ENCODE measurements around the gene PTPN7.
A peak's percentile ranks its signal among the peaks of the same experiment; 100 is the strongest.

PTPN7 gene

DNA sequence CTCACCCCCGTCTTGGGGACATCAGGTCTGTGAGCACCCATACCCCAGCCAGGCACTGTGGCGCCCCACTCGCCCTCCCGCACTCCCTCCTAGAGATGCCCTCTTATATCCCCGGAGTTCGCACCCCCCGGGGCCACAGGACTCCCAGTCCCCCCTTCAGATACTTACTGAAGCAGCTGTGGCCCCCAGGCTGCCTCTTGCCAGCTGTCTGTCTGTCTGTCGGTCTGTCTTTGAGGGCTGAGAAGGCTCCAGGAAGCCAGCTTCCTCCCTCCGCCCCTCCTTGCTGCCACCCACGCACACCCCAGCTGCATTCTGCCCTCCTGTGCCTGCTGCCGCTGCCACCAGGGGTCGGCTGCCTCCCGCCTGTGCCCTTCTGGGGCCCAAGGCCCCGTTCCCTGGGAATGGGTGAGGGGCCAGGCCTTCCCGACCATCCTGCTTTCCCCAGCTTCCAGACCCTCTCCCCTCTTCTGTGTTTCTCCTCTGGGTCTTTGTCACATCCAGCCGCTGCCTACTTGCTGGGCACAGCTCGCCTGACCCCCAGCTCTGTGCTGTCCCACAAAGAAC is at the start of gene PTPN7:
TSS of gene PTPN7 (minus strand) at position 226 of the 564 bp plus-strand sequence. CDS start 1,200 bp downstream, outside the sequence.
- TF ChIP-seq YY1 (IDR thresholded peaks at IDR 0.05; ENCODE audit: insufficient read depth, insufficient read length) (no peak), ZNF274 (IDR thresholded peaks at IDR 0.05; ENCODE audit: low read depth, low read length) (no peak), SUZ12 (IDR thresholded peaks at IDR 0.05; ENCODE audit: extremely low read depth, insufficient read depth, insufficient read length) (no peak)
- H3K9me3 ChIP-seq (ENCODE audit: insufficient read depth, low read length): no peaks in the 10 kb centered on the region
- H3K4me3 ChIP-seq (ENCODE audit: insufficient read length, low read depth): no peak within 1 kb of the TSS
- H3K9ac ChIP-seq (ENCODE audit: insufficient read length, low read depth): peak within 1 kb of the TSS; percentile 45
- no peaks in the 10 kb centered on the region for H3K27me3 ChIP-seq (ENCODE audit: insufficient read depth, insufficient read length)
- no peak for DNase-seq (ENCODE audit: low read depth, low spot score)
- no peaks in the 10 kb centered on the region for H3K36me3 ChIP-seq (ENCODE audit: insufficient read depth, insufficient read length, low read length)
- H3K4me1 ChIP-seq (ENCODE audit: insufficient read depth, insufficient read length): peaks cover 61% of the 10 kb centered on the region

DNA sequence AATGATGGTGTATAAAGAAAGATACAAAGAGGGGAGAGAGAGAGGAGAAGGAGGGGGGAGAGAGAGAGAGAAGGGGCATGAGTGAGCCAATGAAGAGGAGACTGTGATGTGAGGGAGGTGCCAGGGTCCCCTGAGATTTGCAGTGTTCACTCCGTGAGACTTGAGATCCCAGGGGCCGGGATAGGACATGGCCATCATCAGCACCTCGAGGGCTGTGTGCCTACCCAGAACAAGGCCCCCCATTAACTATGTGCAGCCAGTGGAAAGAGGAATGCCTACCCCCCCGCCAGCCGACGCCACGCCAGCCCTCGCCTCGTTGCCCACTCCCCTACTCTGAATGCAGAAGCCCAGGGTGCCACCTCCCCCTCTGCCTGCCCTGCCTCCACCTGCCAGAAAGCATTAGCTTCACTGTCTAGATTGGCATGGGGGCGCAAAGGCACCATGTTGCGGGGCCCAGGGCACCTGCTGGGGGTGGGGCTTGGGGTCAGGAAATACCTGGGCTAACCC is 48.0 kb upstream of the PTPN7 start:
- no peak for TF ChIP-seq ZNF274 (IDR thresholded peaks at IDR 0.05; ENCODE audit: low read depth, low read length)
- no peak for TF ChIP-seq YY1 (IDR thresholded peaks at IDR 0.05; ENCODE audit: insufficient read depth, insufficient read length)
- TF ChIP-seq SUZ12 (IDR thresholded peaks at IDR 0.05; ENCODE audit: extremely low read depth, insufficient read depth, insufficient read length): no peak
- no peaks in the 10 kb centered on the region for H3K27me3 ChIP-seq (ENCODE audit: insufficient read depth, insufficient read length)
- no peak overlapping the region for H3K4me3 ChIP-seq (ENCODE audit: insufficient read length, low read depth)
- DNase-seq (ENCODE audit: low read depth, low spot score): no peak
- no peaks in the 10 kb centered on the region for H3K9me3 ChIP-seq (ENCODE audit: insufficient read depth, low read length)
- no peaks in the 10 kb centered on the region for H3K4me1 ChIP-seq (ENCODE audit: insufficient read depth, insufficient read length)
- no peak overlapping the region for H3K9ac ChIP-seq (ENCODE audit: insufficient read length, low read depth)
- H3K36me3 ChIP-seq (ENCODE audit: insufficient read depth, insufficient read length, low read length): no peaks in the 10 kb centered on the region

DNA sequence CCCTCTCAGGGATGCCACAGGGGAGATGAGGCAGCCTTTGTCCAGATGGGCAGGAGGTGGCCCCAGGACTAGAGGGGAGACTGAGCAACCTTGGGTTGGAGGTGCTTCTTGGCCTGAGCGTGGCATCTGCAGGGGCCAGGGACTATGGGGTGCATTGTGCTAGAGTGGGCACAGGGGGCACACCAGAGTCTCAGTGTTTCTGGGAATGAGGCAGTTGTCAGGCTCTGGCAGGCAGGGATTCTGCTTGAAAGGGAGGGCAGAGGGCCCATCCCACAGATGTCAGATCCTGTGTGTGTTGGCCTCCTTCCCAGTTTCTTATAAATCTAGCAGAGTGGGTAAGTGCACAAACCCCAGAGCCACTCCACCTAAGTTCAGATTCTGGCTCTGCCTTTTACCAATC is 46.9 kb upstream of the PTPN7 start:
- H3K9ac ChIP-seq (ENCODE audit: insufficient read length, low read depth): no peak overlapping the region
- no peaks in the 10 kb centered on the region for H3K27me3 ChIP-seq (ENCODE audit: insufficient read depth, insufficient read length)
- no peak for DNase-seq (ENCODE audit: low read depth, low spot score)
- H3K9me3 ChIP-seq (ENCODE audit: insufficient read depth, low read length): no peaks in the 10 kb centered on the region
- no peak for TF ChIP-seq YY1 (IDR thresholded peaks at IDR 0.05; ENCODE audit: insufficient read depth, insufficient read length)
- no peak for TF ChIP-seq ZNF274 (IDR thresholded peaks at IDR 0.05; ENCODE audit: low read depth, low read length)
- no peak for TF ChIP-seq SUZ12 (IDR thresholded peaks at IDR 0.05; ENCODE audit: extremely low read depth, insufficient read depth, insufficient read length)
- H3K4me1 ChIP-seq (ENCODE audit: insufficient read depth, insufficient read length): no peaks in the 10 kb centered on the region
- no peaks in the 10 kb centered on the region for H3K36me3 ChIP-seq (ENCODE audit: insufficient read depth, insufficient read length, low read length)
- H3K4me3 ChIP-seq (ENCODE audit: insufficient read length, low read depth): no peak overlapping the region

DNA sequence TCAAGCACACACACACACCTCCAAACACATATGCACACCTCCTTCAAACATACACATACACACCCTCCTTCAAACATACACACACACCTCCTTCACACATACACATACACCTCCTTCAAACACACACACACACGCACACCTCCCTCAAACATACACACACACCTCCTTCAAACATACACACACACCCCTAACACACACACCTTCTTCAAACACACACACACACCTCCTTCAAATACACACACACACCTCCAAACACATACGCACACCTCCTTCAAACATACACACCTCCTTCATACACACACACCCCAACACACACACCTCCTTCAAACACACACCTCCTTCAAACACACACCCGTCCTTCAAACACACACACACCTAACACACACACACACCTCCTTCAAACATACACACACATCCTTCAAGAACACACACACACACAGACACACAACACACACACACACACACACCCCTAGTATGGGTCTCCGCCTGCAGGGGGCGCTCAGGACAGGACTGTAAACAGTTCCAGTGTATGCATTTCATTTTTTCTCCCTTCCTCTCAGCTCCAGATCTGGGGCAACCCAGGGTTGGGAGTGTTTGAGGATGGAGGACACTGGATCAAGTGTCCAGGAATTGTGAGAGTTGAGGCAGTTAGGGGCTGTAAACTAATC is 45.3 kb upstream of the PTPN7 start:
- Histone ChIP-seq H3K9me3 (ENCODE audit: insufficient read depth, low read length) (no peaks in the 10 kb centered on the region), H3K9ac (ENCODE audit: insufficient read length, low read depth) (no peak overlapping the region), H3K27me3 (ENCODE audit: insufficient read depth, insufficient read length) (no peaks in the 10 kb centered on the region), H3K4me3 (ENCODE audit: insufficient read length, low read depth) (no peak overlapping the region), H3K36me3 (ENCODE audit: insufficient read depth, insufficient read length, low read length) (no peaks in the 10 kb centered on the region), H3K4me1 (ENCODE audit: insufficient read depth, insufficient read length) (peaks cover under 1% of the 10 kb centered on the region)
- no peak for TF ChIP-seq SUZ12 (IDR thresholded peaks at IDR 0.05; ENCODE audit: extremely low read depth, insufficient read depth, insufficient read length)
- TF ChIP-seq YY1 (IDR thresholded peaks at IDR 0.05; ENCODE audit: insufficient read depth, insufficient read length): no peak
- TF ChIP-seq ZNF274 (IDR thresholded peaks at IDR 0.05; ENCODE audit: low read depth, low read length): no peak
- no peak for DNase-seq (ENCODE audit: low read depth, low spot score)

DNA sequence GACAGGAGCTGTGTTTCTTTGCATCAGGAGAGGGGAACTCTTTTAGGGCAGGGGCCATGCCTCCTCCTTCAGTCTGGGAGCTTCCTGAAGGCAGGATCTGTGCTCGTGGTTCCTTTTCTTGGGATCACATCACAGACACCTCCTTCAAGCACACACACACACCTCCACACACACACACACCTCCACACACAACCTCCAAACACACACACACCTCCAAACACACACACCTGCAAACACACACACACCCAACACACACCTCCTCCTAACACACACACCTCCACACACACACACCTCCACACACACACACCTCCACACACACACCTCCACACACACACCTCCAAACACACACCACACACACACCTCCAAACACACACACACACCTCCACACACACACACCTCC is 43.7 kb upstream of the PTPN7 start:
- H3K9ac ChIP-seq (ENCODE audit: insufficient read length, low read depth): no peak overlapping the region
- no peak overlapping the region for H3K4me3 ChIP-seq (ENCODE audit: insufficient read length, low read depth)
- H3K4me1 ChIP-seq (ENCODE audit: insufficient read depth, insufficient read length): peaks cover 8% of the 10 kb centered on the region
- DNase-seq (ENCODE audit: low read depth, low spot score): no peak
- H3K9me3 ChIP-seq (ENCODE audit: insufficient read depth, low read length): no peaks in the 10 kb centered on the region
- no peak for TF ChIP-seq SUZ12 (IDR thresholded peaks at IDR 0.05; ENCODE audit: extremely low read depth, insufficient read depth, insufficient read length)
- no peak for TF ChIP-seq YY1 (IDR thresholded peaks at IDR 0.05; ENCODE audit: insufficient read depth, insufficient read length)
- TF ChIP-seq ZNF274 (IDR thresholded peaks at IDR 0.05; ENCODE audit: low read depth, low read length): no peak
- no peaks in the 10 kb centered on the region for H3K36me3 ChIP-seq (ENCODE audit: insufficient read depth, insufficient read length, low read length)
- no peaks in the 10 kb centered on the region for H3K27me3 ChIP-seq (ENCODE audit: insufficient read depth, insufficient read length)

DNA sequence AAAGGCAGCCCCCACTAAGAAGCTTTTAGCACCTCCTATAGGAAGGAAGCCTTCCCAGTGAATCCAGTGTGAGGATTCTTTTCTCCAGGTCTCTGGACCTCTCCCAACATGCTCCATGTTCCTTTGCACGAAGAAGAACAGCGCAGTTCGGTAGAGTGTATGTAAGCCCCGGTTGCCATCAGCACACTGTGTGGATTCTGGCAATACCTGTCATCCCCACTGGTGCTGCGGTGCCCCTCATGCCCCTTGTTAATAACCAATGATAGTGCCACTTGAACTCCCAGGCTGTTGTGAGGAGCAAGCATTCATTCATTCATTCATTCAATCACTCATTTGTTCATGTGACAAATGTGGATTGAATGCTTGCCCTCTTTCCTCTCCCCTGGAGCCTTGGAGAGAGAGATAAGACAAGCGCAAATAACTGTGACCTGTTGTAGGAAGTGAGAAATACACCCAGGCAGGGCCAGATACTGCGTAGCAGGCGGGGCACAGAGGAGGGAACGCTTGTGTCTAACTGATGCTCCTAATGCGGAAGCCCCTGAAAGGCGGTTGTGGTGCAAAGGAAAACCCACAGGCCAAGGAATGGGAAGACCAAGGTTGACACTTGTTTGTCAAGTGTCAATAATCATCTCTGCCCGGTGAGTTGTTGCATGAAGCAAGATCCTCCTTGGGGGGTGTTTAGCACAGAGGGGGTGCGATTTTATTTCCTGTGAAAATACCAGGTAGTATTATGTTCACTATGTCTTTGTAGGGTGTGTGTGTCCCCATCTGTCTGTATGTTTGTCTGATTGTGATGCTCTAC is 43.0 kb upstream of the PTPN7 start:
- DNase-seq (ENCODE audit: low read depth, low spot score): no peak
- H3K9me3 ChIP-seq (ENCODE audit: insufficient read depth, low read length): no peaks in the 10 kb centered on the region
- H3K4me3 ChIP-seq (ENCODE audit: insufficient read length, low read depth): no peak overlapping the region
- H3K4me1 ChIP-seq (ENCODE audit: insufficient read depth, insufficient read length): peaks cover 9% of the 10 kb centered on the region
- H3K27me3 ChIP-seq (ENCODE audit: insufficient read depth, insufficient read length): no peaks in the 10 kb centered on the region
- no peak for TF ChIP-seq SUZ12 (IDR thresholded peaks at IDR 0.05; ENCODE audit: extremely low read depth, insufficient read depth, insufficient read length)
- TF ChIP-seq YY1 (IDR thresholded peaks at IDR 0.05; ENCODE audit: insufficient read depth, insufficient read length): no peak
- TF ChIP-seq ZNF274 (IDR thresholded peaks at IDR 0.05; ENCODE audit: low read depth, low read length): no peak
- no peak overlapping the region for H3K9ac ChIP-seq (ENCODE audit: insufficient read length, low read depth)
- no peaks in the 10 kb centered on the region for H3K36me3 ChIP-seq (ENCODE audit: insufficient read depth, insufficient read length, low read length)

Data from NT2/D1 (cell line).